Occipital lobe (tissue), 2 donors: ENCODE results near the gene SLC24A5. TPM values are rescaled to one million over a fixed set of nuclear protein-coding genes. Genes with fewer than 3 reads are reported as not detected.

ENCODE experiments used
- DNase-seq: peaks from one replicate; lab custom pipeline; 2025; lab: John Stamatoyannopoulos, UW
- total RNA-seq: library from RNA; depleted of rRNA; stranded (reverse); fragments of >200 nt; gene quantifications from one replicate; pipeline ENCODE4 v1.2.3, GENCODE V29; 2014

The SLC24A5 gene
- not detected for total RNA-seq

- no peak for DNase-seq
Measured at GRCh38 chr15:48120745-48121144, at the start of gene SLC24A5. SLC24A5 (plus strand) TSS chr15:48120990; CDS start chr15:48121045, 55 bp downstream.

GRCh38 chr15:48072941-48073340 lies 47.8 kb upstream of the SLC24A5 start:
- no peak for DNase-seq

GRCh38 chr15:48073881-48074280 lies 46.9 kb upstream of the SLC24A5 start:
- no peak for DNase-seq

- DNase-seq: no peak
Measured at GRCh38 chr15:48076454-48076853, 44.3 kb upstream of the SLC24A5 start.

GRCh38 chr15:48077616-48078184 lies 43.1 kb upstream of the SLC24A5 start:
- DNase-seq: no peak

GRCh38 chr15:48084759-48085590 lies 35.8 kb upstream of the SLC24A5 start:
- no peak for DNase-seq

- DNase-seq: no peak
Measured at GRCh38 chr15:48085591-48085930, 35.2 kb upstream of the SLC24A5 start.

GRCh38 chr15:48086133-48086532 lies 34.7 kb upstream of the SLC24A5 start:
- DNase-seq: no peak

GRCh38 chr15:48086576-48086975 lies 34.2 kb upstream of the SLC24A5 start:
- DNase-seq: no peak

- DNase-seq: no peak
Measured at GRCh38 chr15:48087844-48088243, 32.9 kb upstream of the SLC24A5 start.

GRCh38 chr15:48089702-48090101 lies 31.1 kb upstream of the SLC24A5 start:
- DNase-seq: no peak

GRCh38 chr15:48090115-48090514 lies 30.7 kb upstream of the SLC24A5 start:
- DNase-seq: no peak

GRCh38 chr15:48090666-48091065 lies 30.1 kb upstream of the SLC24A5 start:
- no peak for DNase-seq

- no peak for DNase-seq
Measured at GRCh38 chr15:48091522-48091921, 29.3 kb upstream of the SLC24A5 start.

GRCh38 chr15:48096355-48096786 lies 24.4 kb upstream of the SLC24A5 start:
- DNase-seq: no peak

- DNase-seq: no peak
Measured at GRCh38 chr15:48096813-48097212, 24.0 kb upstream of the SLC24A5 start.

- DNase-seq: no peak
Measured at GRCh38 chr15:48097264-48097663, 23.5 kb upstream of the SLC24A5 start.

- no peak for DNase-seq
Measured at GRCh38 chr15:48101376-48101961, 19.3 kb upstream of the SLC24A5 start.

- DNase-seq: no peak
Measured at GRCh38 chr15:48102167-48102566, 18.6 kb upstream of the SLC24A5 start.

GRCh38 chr15:48103647-48104046 lies 17.1 kb upstream of the SLC24A5 start:
- no peak for DNase-seq

- DNase-seq: no peak
Measured at GRCh38 chr15:48105936-48106335, 14.9 kb upstream of the SLC24A5 start.

- DNase-seq: no peak
Measured at GRCh38 chr15:48109212-48109611, 11.6 kb upstream of the SLC24A5 start.
